Activated T-cell treated with anti-CD3 and anti-CD28 coated beads, Interleukin-2, amount 50 U/mL, for 72 hours (primary cell): Measurements from ENCODE around the gene SF1. TPM values are rescaled to one million over a fixed set of nuclear protein-coding genes. Genes with fewer than 3 reads are reported as not detected.
A peak's percentile ranks its signal among the peaks of the same experiment; 100 is the strongest.

Source experiments
- ATAC-seq, 2 donors: fragments of 150-1000 bp; cut with Tn5 transposase; replicated peaks in 1 of 2; 2 replicates each; pipeline ENCODE4 v1.10.0; 2021; ENCODE audit warnings: moderate library complexity in 2 of 2, mild to moderate bottlenecking in 1 of 2
- DNase-seq, 2 donors: peaks; one replicate each; pipeline ENCODE4 v3.0.0; 2021 to 2022; ENCODE audit warnings: mixed read lengths in 1 of 2
- H3K27ac Mint-ChIP-seq: one replicate; pipeline ENCODE4 v1.8.0; 2022; ENCODE audit warnings: mild to moderate bottlenecking, moderate library complexity, mixed read lengths
- H3K27me3 Mint-ChIP-seq: one replicate; pipeline ENCODE4 v1.8.0; 2022; ENCODE audit warnings: low read depth, mixed read lengths
- H3K36me3 Mint-ChIP-seq, 2 donors: one replicate each; pipeline ENCODE4 v1.8.0; 2022; ENCODE audit warnings: mixed read lengths in 2 of 2, mild to moderate bottlenecking in 1 of 2; ENCODE audit not compliant: insufficient read depth in 2 of 2
- H3K4me1 Mint-ChIP-seq: one replicate; pipeline ENCODE4 v1.8.0; 2022; ENCODE audit warnings: low read depth, mixed read lengths
- H3K4me3 Mint-ChIP-seq, 2 donors: one replicate each; pipeline ENCODE4 v1.8.0; 2022; ENCODE audit warnings: mild to moderate bottlenecking in 2 of 2, mixed read lengths in 2 of 2, moderate library complexity in 2 of 2
- H3K9me3 Mint-ChIP-seq, 2 donors: one replicate each; pipeline ENCODE4 v1.8.0; 2022; ENCODE audit warnings: mixed read lengths in 2 of 2
- total RNA-seq, 2 donors: library from RNA; stranded (reverse); gene quantifications; one replicate each; pipeline ENCODE4 v1.2.3, GENCODE V29; 2022

The SF1 gene
- total RNA-seq, 2 donors from 2014 or later: 332 to 337 TPM

DNA sequence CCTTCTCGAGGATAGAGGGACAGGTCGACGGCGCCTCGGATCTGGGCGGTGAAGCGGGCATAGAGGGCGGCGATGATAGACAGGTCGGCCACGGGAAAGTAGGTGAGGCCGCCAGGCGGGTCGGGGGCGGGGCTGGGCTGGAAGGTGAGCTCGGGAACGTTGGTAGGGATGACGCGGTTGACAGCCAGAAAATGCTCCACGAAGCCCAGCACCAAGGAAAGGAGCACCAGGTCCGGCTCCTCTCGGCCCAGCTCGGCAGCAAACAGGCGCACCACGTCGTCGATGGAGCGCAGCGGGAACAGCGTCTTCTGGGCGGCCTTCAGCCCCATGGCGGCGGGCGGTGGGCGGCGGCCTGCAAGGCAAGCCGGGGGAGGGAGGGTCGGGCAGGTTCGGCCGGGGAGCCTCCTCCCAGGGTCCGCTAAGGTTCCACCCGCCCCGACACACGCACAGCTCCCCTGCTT, 31.5 kb upstream of the SF1 start:
- H3K27me3 Mint-ChIP-seq: no peaks in the 10 kb centered on the region
- no peaks in the 10 kb centered on the region for H3K9me3 Mint-ChIP-seq
- H3K4me1 Mint-ChIP-seq: peaks cover 17% of the 10 kb centered on the region
- DNase-seq (peak; percentile 23 to 39), ATAC-seq (peak; percentile 35 to 36)
- peaks cover 0 to 6% of the 10 kb centered on the region in 2 donors for H3K36me3 Mint-ChIP-seq
- peak overlapping the region; percentile 98 for H3K4me3 Mint-ChIP-seq
- peak overlapping the region; percentile 86 for H3K27ac Mint-ChIP-seq

DNA sequence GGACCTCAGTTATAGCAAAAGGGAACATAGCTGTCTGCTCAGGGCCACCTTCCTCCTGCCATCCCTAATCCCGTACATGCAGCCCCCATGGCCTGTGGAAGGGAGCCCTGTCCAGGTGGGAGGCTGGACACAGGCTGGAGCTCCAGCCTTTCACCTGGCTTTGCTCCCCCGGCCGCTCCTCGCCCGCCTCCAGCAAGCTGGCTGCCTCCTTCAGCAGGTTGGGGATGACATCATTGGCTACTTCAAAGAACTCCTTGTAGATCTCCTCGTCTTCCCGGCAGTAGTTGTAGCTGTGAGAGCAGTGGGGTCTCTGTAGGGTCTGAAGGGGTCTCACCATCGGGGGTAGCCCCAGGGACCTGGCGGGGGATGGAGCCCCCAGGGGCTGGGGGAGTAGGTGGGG, 27.1 kb upstream of the SF1 start:
- Mint-ChIP-seq H3K9me3 (no peaks in the 10 kb centered on the region), H3K27ac (no peak overlapping the region), H3K36me3 (peaks cover 2 to 6% of the 10 kb centered on the region in 2 donors), H3K27me3 (no peaks in the 10 kb centered on the region), H3K4me1 (peaks cover 38% of the 10 kb centered on the region), H3K4me3 (no peak overlapping the region)
- DNase-seq (no peak), ATAC-seq (no peak)

DNA sequence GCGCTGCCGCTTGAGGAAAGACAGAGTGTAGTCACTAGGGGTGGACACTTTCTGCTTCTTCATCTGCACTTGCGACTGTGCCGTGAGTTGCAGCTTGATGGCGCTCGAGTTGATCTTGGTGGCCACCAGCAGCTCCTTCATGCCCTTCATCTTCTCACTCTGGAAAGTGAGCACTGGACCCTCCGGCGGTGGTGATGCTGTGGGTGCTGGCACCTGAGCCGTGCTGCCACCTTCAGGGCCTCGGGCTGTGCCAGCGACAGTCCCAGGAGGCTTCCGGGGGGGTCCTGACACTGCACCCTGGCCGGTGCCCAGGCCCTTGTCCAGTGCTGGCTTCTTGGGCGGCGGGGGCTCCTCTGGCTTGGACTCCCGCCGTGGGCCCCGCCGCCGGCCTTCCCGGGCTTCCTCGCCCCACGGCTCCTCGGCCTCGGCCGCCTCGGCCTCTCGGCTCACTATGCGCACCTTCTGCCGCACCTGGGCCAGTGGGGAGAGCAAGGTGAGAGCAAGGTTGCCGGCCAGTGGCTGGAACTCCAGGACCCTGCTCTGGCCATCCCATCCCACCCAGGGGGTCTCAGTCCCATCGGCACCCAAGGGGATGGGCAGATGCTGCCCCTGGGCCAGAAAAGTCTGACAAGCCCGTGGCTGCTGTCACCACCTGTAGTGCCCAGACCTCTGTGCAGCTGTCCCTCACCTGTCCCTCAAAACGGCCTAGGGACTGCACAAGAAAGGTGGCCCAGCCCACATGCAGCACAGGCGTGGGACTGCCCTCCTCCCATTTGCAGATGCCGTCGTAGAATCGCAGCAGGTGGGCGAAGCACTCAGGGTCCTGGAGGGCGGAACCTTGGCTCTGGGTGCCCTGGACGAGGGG, 26.2 kb upstream of the SF1 start:
- Mint-ChIP-seq H3K9me3 (no peaks in the 10 kb centered on the region), H3K4me3 (peak overlapping the region; percentile 86 to 93), H3K27ac (no peak overlapping the region), H3K27me3 (no peaks in the 10 kb centered on the region), H3K4me1 (peaks cover 32% of the 10 kb centered on the region), H3K36me3 (peaks cover 2 to 6% of the 10 kb centered on the region in 2 donors)
- DNase-seq (peak in 1 of 2 donors; percentile 20), ATAC-seq (no peak)

DNA sequence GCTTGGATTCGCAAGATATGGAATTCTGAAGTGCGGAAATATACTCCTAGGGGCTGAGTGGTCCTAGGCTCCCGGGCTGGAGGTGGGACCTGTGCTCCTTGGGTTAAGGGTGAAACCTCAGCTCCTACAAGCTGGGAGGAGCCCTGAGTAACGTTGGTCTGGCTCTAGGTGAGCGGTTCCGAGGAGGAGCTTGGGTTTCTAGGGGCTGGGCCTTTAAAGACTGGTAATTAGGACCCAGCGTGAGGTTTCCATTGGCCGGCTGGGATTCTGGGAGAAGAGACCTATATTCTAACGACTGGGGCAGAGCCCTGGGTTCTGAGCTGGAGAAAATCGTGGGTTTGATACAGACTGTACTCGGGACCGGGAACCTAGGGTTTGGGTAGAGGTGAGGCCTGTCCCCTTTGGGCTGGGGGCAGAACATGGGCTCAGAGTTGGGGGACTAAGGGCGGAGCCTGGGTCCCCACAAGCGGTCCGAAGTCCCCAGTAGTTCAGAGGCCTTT, 25.6 kb upstream of the SF1 start:
- DNase-seq (no peak), ATAC-seq (no peak)
- peak overlapping the region; percentile 86 to 93 for H3K4me3 Mint-ChIP-seq
- no peaks in the 10 kb centered on the region for H3K9me3 Mint-ChIP-seq
- H3K4me1 Mint-ChIP-seq: peaks cover 27% of the 10 kb centered on the region
- peak overlapping the region; percentile 91 for H3K27ac Mint-ChIP-seq
- peaks cover 2 to 6% of the 10 kb centered on the region in 2 donors for H3K36me3 Mint-ChIP-seq
- no peaks in the 10 kb centered on the region for H3K27me3 Mint-ChIP-seq

DNA sequence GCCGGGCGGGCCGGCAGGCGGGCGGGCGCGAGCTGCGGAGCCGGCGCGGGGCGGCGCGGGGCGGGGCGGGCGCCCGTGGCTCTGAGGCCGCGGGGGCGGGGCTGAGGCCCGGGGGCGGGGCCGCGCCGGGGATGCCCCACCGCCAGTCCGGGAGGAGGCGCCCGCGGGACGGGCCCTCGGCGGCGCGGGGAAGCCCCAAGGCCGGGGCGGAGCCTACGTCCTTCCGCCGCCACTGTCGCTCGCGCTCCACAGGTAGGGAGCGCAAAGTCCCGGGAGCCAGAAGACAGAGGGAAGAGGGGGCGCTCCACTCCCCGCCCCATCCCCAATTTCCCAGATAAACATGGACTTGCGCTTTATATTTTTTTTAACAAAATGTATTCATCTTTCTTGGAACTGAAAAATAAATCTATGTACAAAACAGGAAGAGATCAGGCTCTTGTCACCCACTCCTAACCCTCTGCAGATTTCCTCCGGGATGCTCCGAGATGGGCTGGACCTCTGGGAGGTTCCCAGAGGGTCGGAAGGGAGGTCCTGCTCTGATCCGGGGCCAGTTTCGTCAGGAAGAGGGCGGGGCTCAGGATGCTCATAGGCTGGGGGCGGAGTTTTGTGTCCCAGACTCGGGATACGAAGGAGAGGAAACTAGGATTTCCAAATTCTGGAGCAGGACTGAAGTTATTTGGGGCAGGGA, 25.0 kb upstream of the SF1 start, which contains the start of gene MAP4K2:
Gene MAP4K2 (minus strand): TSS at position 57 of the 688 bp plus-strand sequence. CDS start 65 bp downstream, outside the sequence.
- H3K9me3 Mint-ChIP-seq: no peaks in the 10 kb centered on the region
- H3K4me3 Mint-ChIP-seq: peak within 1 kb of the TSS; percentile 86 to 93
- peaks cover 27% of the 10 kb centered on the region for H3K4me1 Mint-ChIP-seq
- peak; percentile 91 to 93 for ATAC-seq
- DNase-seq: peak; percentile 93 to 95
- no peaks in the 10 kb centered on the region for H3K27me3 Mint-ChIP-seq
- peak within 1 kb of the TSS; percentile 91 for H3K27ac Mint-ChIP-seq
- H3K36me3 Mint-ChIP-seq: peaks cover 2 to 8% of the 10 kb centered on the region in 2 donors

DNA sequence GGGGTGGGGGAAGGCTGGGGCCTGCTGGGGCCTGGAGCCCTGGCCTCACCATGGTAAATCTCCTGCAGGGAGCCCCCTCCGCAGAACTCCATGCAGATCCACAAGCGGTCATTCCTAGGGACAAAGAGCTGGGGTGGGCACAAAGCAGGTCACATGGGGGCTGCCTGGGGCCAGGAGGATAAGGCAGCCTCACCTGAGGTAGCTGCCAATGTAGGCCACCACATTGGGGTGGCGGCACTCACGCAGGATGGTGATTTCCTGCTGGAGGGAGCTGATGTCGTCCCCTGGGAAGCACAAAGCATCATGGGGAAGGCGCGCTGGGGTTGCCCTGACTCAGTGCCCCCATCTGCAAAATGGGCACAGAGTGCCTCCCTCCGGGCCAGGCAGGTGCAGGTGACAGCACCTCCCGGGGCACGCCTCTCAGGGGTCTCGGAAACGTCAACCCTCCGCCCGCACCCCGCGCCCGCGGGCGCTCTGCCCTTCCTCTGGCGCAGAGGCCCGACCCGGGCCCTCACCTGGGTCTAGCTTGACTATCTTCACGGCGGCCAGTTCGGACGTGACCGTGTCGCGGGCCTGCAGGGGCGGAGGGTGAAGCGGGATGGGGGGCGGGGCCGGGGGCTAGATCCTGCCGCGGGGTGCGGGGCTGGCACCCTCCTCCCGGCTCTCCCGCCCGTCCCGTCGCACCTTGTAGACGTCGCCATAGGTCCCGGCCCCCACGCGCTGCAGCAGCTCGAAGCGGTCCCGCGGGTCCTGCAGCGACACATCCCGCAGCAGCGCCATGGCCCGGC, 24.2 kb upstream of the SF1 start:
- ATAC-seq (no peak), DNase-seq (no peak)
- no peak overlapping the region for H3K27ac Mint-ChIP-seq
- no peaks in the 10 kb centered on the region for H3K27me3 Mint-ChIP-seq
- peaks cover 27% of the 10 kb centered on the region for H3K4me1 Mint-ChIP-seq
- peaks cover 2 to 6% of the 10 kb centered on the region in 2 donors for H3K36me3 Mint-ChIP-seq
- H3K9me3 Mint-ChIP-seq: no peaks in the 10 kb centered on the region
- peak overlapping the region; percentile 76 to 78 for H3K4me3 Mint-ChIP-seq

DNA sequence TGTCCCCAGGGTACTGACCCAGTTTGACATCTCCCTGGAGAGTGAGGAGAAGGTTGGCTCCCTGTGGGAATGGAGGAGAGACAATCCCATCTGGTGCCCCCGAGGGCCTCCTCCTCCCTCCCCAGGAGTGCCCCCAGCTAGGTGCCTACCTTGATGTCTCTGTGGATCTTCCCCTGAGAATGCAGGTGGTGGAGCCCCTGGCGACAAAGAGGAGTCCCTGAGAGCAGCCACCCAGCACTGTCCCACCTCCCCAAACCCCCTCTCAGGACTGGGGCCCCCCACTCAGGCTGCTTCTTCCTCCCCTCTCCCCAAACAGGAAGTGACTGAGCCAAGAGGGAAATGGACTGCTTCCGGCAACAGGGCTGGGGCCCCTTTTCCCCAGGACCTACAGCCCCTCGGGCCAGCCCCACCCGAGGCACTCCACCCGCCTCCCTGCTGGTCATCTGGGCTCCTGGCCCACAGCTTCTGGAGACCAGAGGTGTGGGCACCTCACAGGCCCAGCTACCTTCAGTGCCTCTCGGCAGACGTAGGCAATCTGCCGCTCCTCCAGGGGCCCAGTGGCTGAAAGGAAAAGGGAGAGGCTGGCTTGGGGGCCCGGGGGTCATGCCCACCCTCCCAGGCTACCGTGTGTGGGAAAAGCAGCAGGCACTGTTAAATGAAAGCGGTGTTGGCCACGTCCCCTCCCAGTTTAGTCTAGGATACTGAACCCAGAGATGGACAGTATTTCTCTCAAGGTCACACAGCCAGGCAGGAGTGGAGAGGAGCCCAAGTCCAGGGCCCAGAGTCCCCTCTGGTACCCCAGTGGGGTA, 23.4 kb upstream of the SF1 start:
- H3K27ac Mint-ChIP-seq: no peak overlapping the region
- peak overlapping the region; percentile 76 to 78 for H3K4me3 Mint-ChIP-seq
- peaks cover 27% of the 10 kb centered on the region for H3K4me1 Mint-ChIP-seq
- no peaks in the 10 kb centered on the region for H3K27me3 Mint-ChIP-seq
- H3K36me3 Mint-ChIP-seq: peaks cover 2 to 5% of the 10 kb centered on the region in 2 donors
- DNase-seq: peak in 1 of 2 donors; percentile 19
- ATAC-seq: no peak
- no peaks in the 10 kb centered on the region for H3K9me3 Mint-ChIP-seq

DNA sequence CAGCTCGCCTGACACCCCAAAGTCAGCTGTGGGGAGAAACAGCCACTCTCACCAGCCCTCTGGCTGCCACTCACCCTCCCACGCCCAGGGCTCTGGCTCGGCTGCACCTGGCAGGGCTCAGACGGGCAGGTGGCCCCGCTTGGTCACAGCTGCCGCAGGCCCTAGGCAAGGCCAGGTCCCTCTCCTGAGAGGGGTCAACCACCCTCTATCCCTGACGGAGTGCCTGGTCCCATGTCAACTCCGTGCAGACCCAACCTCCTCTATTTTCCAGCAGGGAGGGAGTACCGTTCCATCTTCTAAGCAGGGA, 22.8 kb upstream of the SF1 start:
- no peak for ATAC-seq

DNA sequence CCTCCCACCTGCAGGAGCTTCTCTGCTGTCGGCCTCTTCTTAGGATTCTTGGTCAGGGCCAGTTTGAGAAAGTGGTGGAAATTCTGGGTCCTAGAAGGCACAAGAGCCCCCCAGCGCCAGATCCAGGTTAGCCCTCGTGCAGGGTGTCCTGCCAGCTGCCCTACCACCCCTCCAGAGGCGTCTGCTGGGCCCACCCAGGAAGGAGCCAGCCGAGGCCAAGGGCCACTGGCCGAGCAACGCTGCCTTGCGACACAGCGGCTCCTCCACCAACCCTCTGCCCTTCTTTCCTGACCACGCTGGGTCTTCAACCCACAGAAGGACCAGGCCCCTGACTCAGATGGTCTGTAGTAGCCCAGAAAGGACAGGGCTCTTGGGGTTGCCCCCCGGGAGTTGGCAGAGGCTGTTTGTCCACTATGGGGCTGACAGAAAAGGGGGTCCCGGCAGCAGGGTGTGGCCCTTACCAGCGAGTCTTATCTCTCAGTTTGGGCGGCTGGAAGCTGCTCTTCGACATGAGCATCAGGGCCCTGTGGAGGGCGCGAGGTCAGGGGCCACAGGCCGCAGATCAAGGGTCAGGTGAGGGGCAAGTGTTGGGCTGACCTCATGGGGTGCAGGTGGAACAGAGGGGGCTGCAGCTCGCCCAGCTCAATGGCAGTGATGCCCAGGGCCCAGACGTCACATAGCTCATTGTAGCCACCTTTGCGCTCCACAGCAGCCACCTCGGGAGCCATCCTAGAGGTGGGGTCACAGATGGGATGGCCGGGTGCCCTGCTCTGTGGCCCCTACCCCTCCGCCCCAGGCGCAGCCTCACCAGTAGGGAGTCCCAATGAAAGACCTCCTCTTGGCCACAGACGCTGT, 22.2 kb upstream of the SF1 start:
- Mint-ChIP-seq H3K4me3 (peak overlapping the region in 1 of 2 donors; percentile 78), H3K27me3 (no peaks in the 10 kb centered on the region), H3K27ac (no peak overlapping the region), H3K4me1 (peaks cover 27% of the 10 kb centered on the region), H3K9me3 (no peaks in the 10 kb centered on the region), H3K36me3 (peaks cover 2% of the 10 kb centered on the region in 2 donors)
- ATAC-seq: no peak
- no peak for DNase-seq

More for the DNA sequence above, 22.8 kb upstream of the SF1 start:
- H3K4me1 Mint-ChIP-seq: peaks cover 27% of the 10 kb centered on the region
- no peak overlapping the region for H3K27ac Mint-ChIP-seq
- no peaks in the 10 kb centered on the region for H3K9me3 Mint-ChIP-seq
- H3K4me3 Mint-ChIP-seq: peak overlapping the region; percentile 76 to 78
- DNase-seq: no peak
- H3K27me3 Mint-ChIP-seq: no peaks in the 10 kb centered on the region
- peaks cover 2 to 5% of the 10 kb centered on the region in 2 donors for H3K36me3 Mint-ChIP-seq

DNA sequence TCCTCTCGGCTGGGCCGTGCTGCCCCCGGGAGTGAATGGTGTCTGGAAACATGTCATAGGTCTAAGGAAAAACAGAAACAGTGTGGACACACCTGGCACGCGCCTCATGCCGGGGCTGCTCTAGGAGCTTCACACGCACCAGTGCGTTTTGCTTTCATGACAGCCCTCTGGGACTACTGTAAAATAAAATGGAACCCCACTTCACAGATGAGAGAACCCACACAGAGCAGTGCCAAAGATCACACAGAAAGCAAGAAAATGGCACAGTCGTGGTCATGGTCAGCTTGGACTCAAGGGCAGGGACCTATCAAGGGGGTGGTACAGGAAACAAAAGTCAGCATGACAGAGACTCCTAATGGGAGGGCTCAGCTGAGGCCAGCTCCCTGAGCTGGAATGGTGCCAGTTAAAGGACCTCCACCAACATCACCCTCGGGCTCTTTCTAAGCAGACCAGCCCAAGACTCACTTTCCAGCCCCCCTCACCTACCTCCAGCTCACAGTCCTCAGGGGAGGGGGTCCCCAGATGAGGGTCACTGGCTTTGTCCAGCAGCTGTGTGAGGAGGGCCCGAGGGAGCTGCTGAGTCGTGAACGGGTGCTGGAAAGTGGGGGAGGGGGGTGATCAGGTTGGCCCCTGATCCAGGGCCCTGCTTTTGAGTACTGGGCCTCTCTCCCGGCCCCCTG, 21.4 kb upstream of the SF1 start:
- peaks cover 2% of the 10 kb centered on the region in 2 donors for H3K36me3 Mint-ChIP-seq

DNA sequence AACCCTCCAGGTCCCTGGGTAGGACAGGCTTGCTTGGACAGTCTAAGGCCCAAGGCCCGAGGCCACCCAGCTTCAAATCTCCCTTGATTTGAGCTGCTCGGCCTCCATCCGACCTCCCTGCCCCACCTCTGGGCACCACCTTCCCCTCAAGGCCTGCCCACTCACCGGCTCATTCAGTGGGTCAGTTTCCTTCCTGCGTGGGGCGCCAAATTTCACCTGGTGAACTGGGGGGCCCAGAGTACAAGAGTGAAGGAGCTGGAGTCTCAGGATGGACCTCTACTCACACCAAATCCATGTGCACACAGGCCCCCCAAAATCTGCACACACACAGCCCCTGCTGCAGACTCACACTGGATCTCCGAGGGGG, 20.9 kb upstream of the SF1 start:
- no peak for DNase-seq
- Mint-ChIP-seq H3K27me3 (no peaks in the 10 kb centered on the region), H3K9me3 (no peaks in the 10 kb centered on the region), H3K4me3 (no peak overlapping the region), H3K36me3 (peaks cover 2% of the 10 kb centered on the region in 2 donors), H3K4me1 (peaks cover 33% of the 10 kb centered on the region), H3K27ac (no peak overlapping the region)
- no peak for ATAC-seq

More for the DNA sequence above, 21.4 kb upstream of the SF1 start:
- ATAC-seq (no peak), DNase-seq (no peak)
- H3K4me3 Mint-ChIP-seq: no peak overlapping the region
- H3K27ac Mint-ChIP-seq: no peak overlapping the region
- no peaks in the 10 kb centered on the region for H3K27me3 Mint-ChIP-seq
- H3K4me1 Mint-ChIP-seq: peaks cover 31% of the 10 kb centered on the region
- H3K9me3 Mint-ChIP-seq: no peaks in the 10 kb centered on the region
